ENCODE results near the gene CCNJL. TPM values are rescaled to one million over a fixed set of nuclear protein-coding genes. Genes with fewer than 3 reads are reported as not detected.

The CCNJL gene
- total and polyA plus RNA-seq, 2 of the 8 experiments (the other 6 are each of a cell fraction or from before 2014, with no cell fraction given): 34.6 to 44.7 TPM

DNA sequence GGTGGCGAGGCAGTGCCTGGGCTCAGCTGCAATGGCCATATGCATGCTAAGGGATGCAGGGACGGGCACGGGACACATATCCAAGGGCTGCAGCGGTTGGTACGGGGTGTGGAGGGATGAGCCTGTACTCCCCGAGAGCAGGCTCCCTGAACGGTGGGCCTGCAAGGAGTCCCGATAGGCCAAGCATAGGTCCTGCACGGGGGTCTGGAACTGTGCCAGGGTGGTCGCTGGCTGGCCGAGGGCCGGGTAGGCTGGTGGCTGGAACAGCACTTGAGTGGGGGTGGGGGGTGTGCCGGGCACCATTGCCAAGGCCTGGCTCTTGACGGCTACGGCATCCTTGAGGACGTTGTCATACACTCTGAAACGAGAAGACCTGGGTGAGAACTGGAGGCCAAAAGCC, 58.9 kb downstream of the CCNJL start:
- WGBS, 2 experiments (ENCODE audit: extremely low coverage in 1 of 2, insufficient coverage in 1 of 2, insufficient read length in 1 of 2, insufficient replicate concordance in 2 of 2, low coverage in 1 of 2, low lambda C conversion rate in 2 of 2, missing lambda C conversion rate in 1 of 2): 93% methylated on average over 16 of the region's 17 CpGs; no CpG with 5 or more reads in 1 of the 2 experiments
- FAIRE-seq: no peak
- CTCF ChIA-PET (ENCODE audit: partially characterized antibody): interaction anchor here (27.2 to 29.3 kb wide), 2 partner anchors 4 to 10 kb away, joined by 362 read pairs; no protein-coding TSS in a partner anchor

More for the DNA sequence above, 58.9 kb downstream of the CCNJL start:
- no peak overlapping the region; the same call in 1 of the 2 replicates for H4K8ac ChIP-seq (ENCODE audit: extremely low read depth, insufficient read depth, low read length)
- no peak for DNase-seq (ENCODE audit: low read depth in 1 of 2, low spot score in 2 of 2)
- no peak overlapping the region for H3K14ac ChIP-seq (ENCODE audit: insufficient read length)
- H3K23ac ChIP-seq (ENCODE audit: insufficient read length): no peak overlapping the region
- no peaks in the 10 kb centered on the region for H3K27me3 ChIP-seq (replicated peaks in 1 of 4; ENCODE audit: control insufficient read depth in 3 of 4, extremely low read depth in 1 of 4, insufficient read depth in 3 of 4, low read length in 3 of 4)
- no peaks in the 10 kb centered on the region for H3K4me1 ChIP-seq (replicated peaks in 1 of 4; ENCODE audit: control insufficient read depth in 3 of 4, insufficient read depth in 4 of 4, low read length in 3 of 4)
- H3K18ac ChIP-seq (ENCODE audit: extremely low read depth, low read length): no peak overlapping the region
- no peak overlapping the region for H2AK5ac ChIP-seq (ENCODE audit: low read depth, low read length)
- no peak overlapping the region for H4K5ac ChIP-seq (ENCODE audit: insufficient read length, low read depth, low read length)
- H2BK12ac ChIP-seq (ENCODE audit: low read depth, low read length): no peak overlapping the region
- no peaks in the 10 kb centered on the region for H3K9me3 ChIP-seq (ENCODE audit: insufficient read depth in 2 of 2, low read depth in 1 of 2, low read length in 1 of 2)
- H3K56ac ChIP-seq (replicated peaks; ENCODE audit: insufficient read length, low read depth, low read length): no peak overlapping the region
- H2BK15ac ChIP-seq (ENCODE audit: low read length): no peak overlapping the region
- no peak overlapping the region for H2BK20ac ChIP-seq (ENCODE audit: low read length)
- H3K79me1 ChIP-seq (ENCODE audit: low read depth, low read length): no peaks in the 10 kb centered on the region
- POLR2A ChIA-PET (ENCODE audit: partially characterized antibody): interaction anchor here (0.7 to 1.8 kb wide), 3 partner anchors 8 to 118 kb away, joined by 3 to 6 read pairs (median 3); no protein-coding TSS in a partner anchor
- H4K91ac ChIP-seq (replicated peaks; ENCODE audit: insufficient read length, low read length): no peak overlapping the region
- H3K4ac ChIP-seq (replicated peaks; ENCODE audit: insufficient read length, low read depth, low read length): no peak overlapping the region
- peaks cover 15 to 46% (median 33%) of the 10 kb centered on the region in 4 experiments; a peak in 6 of 8 replicates for H3K36me3 ChIP-seq (ENCODE audit: control insufficient read depth in 2 of 4, insufficient read depth in 4 of 4, low read length in 3 of 4)
- H3K9ac ChIP-seq (replicated peaks in 1 of 4; ENCODE audit: extremely low read depth in 1 of 4, low read depth in 3 of 4, low read length in 3 of 4): no peak overlapping the region
- no peak overlapping the region for H2AFZ ChIP-seq (ENCODE audit: low read length)
- H3K4me2 ChIP-seq (ENCODE audit: insufficient read depth in 1 of 2, low read depth in 2 of 2, low read length in 2 of 2): no peak overlapping the region
- no peak overlapping the region for H3K27ac ChIP-seq (ENCODE audit: low read depth, low read length)
- no peaks in the 10 kb centered on the region for H3K23me2 ChIP-seq (ENCODE audit: low read depth, low read length)
- no peak overlapping the region for H2BK120ac ChIP-seq (replicated peaks; ENCODE audit: low read depth, low read length)
- H3K4me3 ChIP-seq (ENCODE audit: extremely low read depth in 1 of 4, insufficient read depth in 2 of 4, low read depth in 3 of 4, low read length in 4 of 4): no peak overlapping the region
- H4K20me1 ChIP-seq (replicated peaks in 1 of 2; ENCODE audit: control insufficient read depth in 1 of 2, insufficient read depth in 2 of 2, low read length in 2 of 2): no peaks in the 10 kb centered on the region
- TF ChIP-seq ZNF274 (IDR thresholded peaks at IDR 0.05; ENCODE audit: borderline replicate concordance, extremely low read depth, low read length): no peak
- no peak for TF ChIP-seq SAP30 (IDR thresholded peaks at IDR 0.05; ENCODE audit: insufficient read depth, insufficient replicate concordance, low read length)
- no peak for TF ChIP-seq CBX8 (IDR thresholded peaks at IDR 0.05; ENCODE audit: borderline replicate concordance, low read depth, low read length)
- no peak for TF ChIP-seq FOSL1 (IDR thresholded peaks at IDR 0.05; ENCODE audit: insufficient read depth, low read depth, low read length)
- TF ChIP-seq GTF2F1 (IDR thresholded peaks at IDR 0.05; ENCODE audit: borderline replicate concordance, low read depth, low read length): no peak
- no peak for TF ChIP-seq KDM4A (IDR thresholded peaks at IDR 0.05; ENCODE audit: low read depth, low read length, severe bottlenecking)
- TF ChIP-seq JUND (IDR thresholded peaks at IDR 0.05; ENCODE audit: low read length): no peak
- no peak for TF ChIP-seq TEAD4 (IDR thresholded peaks at IDR 0.05; ENCODE audit: low read depth, low read length)
- no peak for TF ChIP-seq HDAC2 (IDR thresholded peaks at IDR 0.05; ENCODE audit: borderline replicate concordance in 1 of 2, low read depth in 2 of 2, low read length in 2 of 2)
- no peak overlapping the region; the same call in 1 of the 2 replicates for H2BK5ac ChIP-seq (ENCODE audit: low read depth, low read length)
- no peaks in the 10 kb centered on the region for H3K79me2 ChIP-seq (ENCODE audit: control insufficient read depth in 1 of 2, insufficient read depth in 2 of 2, low read length in 2 of 2)

Data from H1 (cell line).